AG09319 (cell line): ENCODE measurements around the gene TSPOAP1.

ENCODE experiments used
- DNase-seq: peaks from one replicate; pipeline ENCODE4 v3.0.0-alpha.2; 2010; ENCODE audit warnings: low read depth; ENCODE audit errors: extremely low read depth
- CTCF ChIP-seq: IDR thresholded peaks from 2 replicates; pipeline ENCODE4 v1.5.1; 2011; ENCODE audit warnings: low read depth, mild to moderate bottlenecking, inconsistent platforms, low read length, moderate library complexity

TSPOAP1 gene

GRCh38 chr17:58283674-58284612 is 44.7 kb downstream of the TSPOAP1 start:
- no peak for DNase-seq
- TF ChIP-seq CTCF: no peak

- no peak for TF ChIP-seq CTCF
- no peak for DNase-seq
These were observed 46.2 kb downstream of the TSPOAP1 start for GRCh38 chr17:58282442-58282841.

GRCh38 chr17:58281511-58282011 is 47.0 kb downstream of the TSPOAP1 start:
- no peak for TF ChIP-seq CTCF
- DNase-seq: no peak

GRCh38 chr17:58280480-58281217 is 47.9 kb downstream of the TSPOAP1 start, which contains the start of gene MPO:
MPO (minus strand) TSS chr17:58280935; CDS start chr17:58280758, 177 bp downstream.
- DNase-seq: no peak
- TF ChIP-seq CTCF: no peak

GRCh38 chr17:58279736-58280479 is 48.7 kb downstream of the TSPOAP1 start:
- DNase-seq: no peak
- no peak for TF ChIP-seq CTCF

GRCh38 chr17:58279016-58279711 is 49.4 kb downstream of the TSPOAP1 start:
- DNase-seq: no peak
- no peak for TF ChIP-seq CTCF
